ENCODE data around the gene AATK. TPM values are rescaled to one million over a fixed set of nuclear protein-coding genes. Genes with fewer than 3 reads are reported as not detected.

Gene AATK
- total and polyA plus RNA-seq, 2 experiments from 2014 or later, result 1.1 to 5.0 TPM

- TF ChIP-seq STAT1 (IDR thresholded peaks at IDR 0.05; ENCODE audit: unreplicated experiment) (no peak), NANOG (IDR thresholded peaks at IDR 0.05; ENCODE audit: borderline replicate concordance) (no peak)
Measured at GRCh38 chr17:81144423-81144781, 21.6 kb downstream of the AATK start (continued).

DNA sequence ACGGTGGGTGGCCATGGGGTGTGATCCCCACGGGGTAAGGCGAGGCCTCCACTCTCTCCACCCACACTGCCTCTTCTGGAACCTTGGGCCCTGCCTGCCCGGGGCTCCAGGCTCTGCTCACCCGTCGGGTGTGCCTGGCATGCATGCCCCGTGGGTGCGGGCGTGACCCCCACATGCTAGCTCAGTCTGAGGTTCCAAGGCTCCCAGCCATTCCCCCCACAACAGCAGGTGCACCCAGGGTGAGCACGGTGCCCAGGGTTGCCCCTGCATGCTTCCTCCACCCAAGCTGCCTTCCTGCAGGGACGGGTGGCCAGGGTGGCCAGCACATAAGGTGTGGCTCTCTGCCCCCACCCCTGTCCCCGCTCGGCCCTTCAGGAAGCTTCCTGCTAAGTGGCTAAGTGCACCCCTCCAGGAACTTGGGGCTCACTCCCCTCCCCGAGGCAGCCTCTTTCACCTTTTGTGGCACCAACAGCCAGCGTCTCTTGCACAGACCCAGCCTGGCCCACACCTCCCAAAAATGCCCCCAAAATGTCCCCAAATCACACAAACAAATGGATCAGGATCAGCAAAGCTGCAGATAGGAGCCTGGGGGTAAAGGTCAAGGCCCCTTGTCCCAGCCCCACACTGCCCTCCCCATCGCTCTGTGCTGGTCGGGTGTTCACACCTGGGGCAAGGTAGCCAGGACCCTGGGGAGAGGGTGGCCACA lies 22.2 kb downstream of the AATK start:
- no peaks in the 10 kb centered on the region for H3K4me1 Mint-ChIP-seq
- H3K9me3 Mint-ChIP-seq, result peaks cover 8% of the 10 kb centered on the region
- Histone ChIP-seq H3K4me3 (no peak overlapping the region), H3K27ac (ENCODE audit: low read depth) (no peak overlapping the region), H3K9me2 (ENCODE audit: insufficient read depth) (no peaks in the 10 kb centered on the region), H2AFZ (no peak overlapping the region), H3K4me2 (no peak overlapping the region), H3K4me1 (ENCODE audit: insufficient read depth) (no peaks in the 10 kb centered on the region), H4K20me1 (replicated peaks; ENCODE audit: insufficient read depth) (no peaks in the 10 kb centered on the region), H3K36me3 (ENCODE audit: insufficient read depth) (no peaks in the 10 kb centered on the region), H3K27me3 (ENCODE audit: insufficient read depth) (no peaks in the 10 kb centered on the region), H3F3A (replicated peaks; ENCODE audit: low read depth) (peaks cover under 1% of the 10 kb centered on the region; the same call in 1 of the 2 replicates), H3K79me2 (replicated peaks; ENCODE audit: insufficient read depth) (no peaks in the 10 kb centered on the region)
- peaks cover 20% of the 10 kb centered on the region for H3K27me3 Mint-ChIP-seq (ENCODE audit: insufficient read depth, low read depth, poor library complexity)
- no peaks in the 10 kb centered on the region for H3K36me3 Mint-ChIP-seq (ENCODE audit: low read depth)
- H3K4me3 Mint-ChIP-seq, result no peak overlapping the region
- ATAC-seq (no peak), DNase-seq (ENCODE audit: low spot score) (no peak)
- H3K27ac Mint-ChIP-seq, result no peak overlapping the region
- TF ChIP-seq ZNF331 (CRISPR knock-in tag; IDR thresholded peaks at IDR 0.05; ENCODE audit: low read depth) (no peak), JUNB (IDR thresholded peaks at IDR 0.05; ENCODE audit: unreplicated experiment) (no peak), EZH2 (IDR thresholded peaks at IDR 0.05; ENCODE audit: low read depth, unreplicated experiment) (no peak), REST (IDR thresholded peaks at IDR 0.05; ENCODE audit: unreplicated experiment) (no peak), NANOG (IDR thresholded peaks at IDR 0.05; ENCODE audit: borderline replicate concordance) (no peak), EZH2phosphoT487 (IDR thresholded peaks at IDR 0.05; ENCODE audit: unreplicated experiment) (no peak), CREB1 (CRISPR knock-in tag; IDR thresholded peaks at IDR 0.05; ENCODE audit: low read depth) (no peak), CTCF (conservative IDR thresholded peaks at IDR 0.05; ENCODE audit: low read depth in 2 of 2) (no peak), ZNF462 (CRISPR knock-in tag; IDR thresholded peaks at IDR 0.05) (no peak), ETS1 (IDR thresholded peaks at IDR 0.05) (no peak), POLR2AphosphoS5 (IDR thresholded peaks at IDR 0.05; ENCODE audit: low read depth) (no peak), ZNF114 (CRISPR knock-in tag; IDR thresholded peaks at IDR 0.05) (no peak)

All from GM23338 (cell line).